GM19351 (cell line): ENCODE results near the gene TAS2R13.

Source experiments
- ATAC-seq: cut with Tn5 transposase; IDR thresholded peaks from one replicate; pipeline ENCODE4 v1.9.1; 2021; ENCODE audit warnings: mild to moderate bottlenecking, moderate library complexity; ENCODE audit not compliant: unreplicated experiment

The TAS2R13 gene

GRCh38 chr12:10909462-10909861, at the start of gene TAS2R13:
Gene TAS2R13 (minus strand): TSS chr12:10909562. CDS start chr12:10909298, 264 bp downstream.
- ATAC-seq: no peak

GRCh38 chr12:10957741-10958140, 48.4 kb upstream of the TAS2R13 start:
- no peak for ATAC-seq

- ATAC-seq: no peak
These were observed 46.7 kb upstream of the TAS2R13 start for GRCh38 chr12:10956085-10956484.

- no peak for ATAC-seq
These were observed 43.3 kb upstream of the TAS2R13 start for GRCh38 chr12:10952645-10953044.

- ATAC-seq: no peak
These were observed 33.8 kb upstream of the TAS2R13 start for GRCh38 chr12:10943167-10943566.

- ATAC-seq: no peak
These were observed 32.7 kb upstream of the TAS2R13 start for GRCh38 chr12:10941916-10942607.

- no peak for ATAC-seq
These were observed 32.0 kb upstream of the TAS2R13 start for GRCh38 chr12:10941369-10941768.

- ATAC-seq: no peak
These were observed 31.0 kb upstream of the TAS2R13 start for GRCh38 chr12:10940389-10940788.

GRCh38 chr12:10939163-10939562, 29.8 kb upstream of the TAS2R13 start, which contains the start of gene TAS2R14:
Gene TAS2R14 (minus strand): TSS chr12:10939263. CDS start chr12:10939207, 56 bp downstream.
- no peak for ATAC-seq

GRCh38 chr12:10936506-10936905, 27.1 kb upstream of the TAS2R13 start:
- no peak for ATAC-seq

GRCh38 chr12:10928746-10929286, 19.5 kb upstream of the TAS2R13 start, which contains the start of gene PRH2:
Gene PRH2 (plus strand): TSS chr12:10929236. CDS start chr12:10929274, 38 bp downstream.
- no peak for ATAC-seq

GRCh38 chr12:10926269-10926668, 16.9 kb upstream of the TAS2R13 start:
- no peak for ATAC-seq

- no peak for ATAC-seq
These were observed 10.4 kb upstream of the TAS2R13 start for GRCh38 chr12:10919809-10920208.

GRCh38 chr12:10910380-10910779, 1.0 kb upstream of the TAS2R13 start:
- ATAC-seq: no peak

- ATAC-seq: no peak
These were observed 4.7 kb downstream of the TAS2R13 start for GRCh38 chr12:10904686-10905085.

- no peak for ATAC-seq
These were observed 7.9 kb downstream of the TAS2R13 start for GRCh38 chr12:10901427-10901826.

GRCh38 chr12:10900972-10901371, 8.4 kb downstream of the TAS2R13 start:
- no peak for ATAC-seq

- no peak for ATAC-seq
These were observed 8.8 kb downstream of the TAS2R13 start for GRCh38 chr12:10900530-10900929.

- ATAC-seq: no peak
These were observed 12.5 kb downstream of the TAS2R13 start for GRCh38 chr12:10896854-10897253.

GRCh38 chr12:10891937-10892336, 17.4 kb downstream of the TAS2R13 start:
- no peak for ATAC-seq

- ATAC-seq: no peak
These were observed 20.1 kb downstream of the TAS2R13 start for GRCh38 chr12:10889226-10889625.

GRCh38 chr12:10884086-10884725, 25.2 kb downstream of the TAS2R13 start, which contains the start of gene PRH1:
Gene PRH1 (minus strand): TSS chr12:10884255. CDS start chr12:10884217, 38 bp downstream.
- ATAC-seq: no peak
